H4 (cell line): ENCODE data around the gene SECTM1. TPM values are rescaled to one million over a fixed set of nuclear protein-coding genes. Genes with fewer than 3 reads are reported as not detected.

Source experiments
- DNase-seq: peaks from one replicate; pipeline ENCODE4 v3.0.0-alpha.2; 2015; ENCODE audit warnings: low spot score
- total RNA-seq: library from RNA; depleted of rRNA; stranded (reverse); fragments of >200 nt; shearing (Covaris generic); gene quantifications from 2 replicates; pipeline ENCODE4 v1.2.3, GENCODE V29; 2014

SECTM1 gene
- total RNA-seq, 1 experiment from 2014 or later: 30.1 TPM

- DNase-seq: no peak
These were observed 34.1 kb downstream of the SECTM1 start for GRCh38 chr17:82299452-82299851.

DNA sequence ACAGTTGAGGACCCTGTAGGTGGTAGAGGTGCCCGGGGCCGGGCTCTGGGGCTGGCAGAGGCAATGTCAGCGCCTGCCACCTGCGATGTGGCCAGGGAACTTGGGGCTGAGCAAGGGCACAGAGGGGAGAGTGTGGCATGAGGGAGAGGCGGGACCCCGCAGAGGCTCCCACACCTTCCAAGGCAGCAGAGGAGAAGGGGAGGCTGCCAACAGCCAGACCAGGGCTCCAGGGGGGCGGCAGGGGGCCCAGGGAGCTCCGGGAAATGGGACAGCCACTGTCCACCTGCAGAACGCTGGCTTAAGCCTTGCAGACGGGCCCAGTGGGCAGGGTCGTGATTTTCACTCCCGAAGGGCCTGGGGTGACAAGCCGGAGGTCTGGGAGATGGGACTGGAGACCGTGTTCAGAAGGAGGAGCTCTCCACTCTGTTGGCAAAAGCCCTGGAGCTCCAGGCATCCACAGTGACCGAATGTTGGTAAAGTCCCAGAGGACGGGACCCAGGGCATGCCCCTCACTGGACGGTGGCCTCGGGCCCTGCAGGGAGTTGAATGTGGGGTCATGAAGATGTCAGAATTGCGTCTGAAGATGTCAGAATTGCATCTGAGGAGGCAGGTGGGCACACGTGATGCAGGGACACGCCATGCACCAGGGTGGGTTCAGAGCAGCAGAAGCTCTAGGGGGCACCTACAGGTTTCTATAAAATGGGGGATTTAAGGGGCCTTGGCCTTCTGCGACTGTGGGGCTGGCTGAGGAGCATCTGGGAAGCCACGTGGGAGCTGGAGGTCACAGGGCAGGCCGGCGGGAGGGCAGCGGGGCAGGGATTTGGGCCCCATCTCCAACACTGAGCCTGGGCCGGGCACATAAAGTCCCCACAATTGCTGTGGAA, 34.8 kb downstream of the SECTM1 start:
- DNase-seq: no peak

DNA sequence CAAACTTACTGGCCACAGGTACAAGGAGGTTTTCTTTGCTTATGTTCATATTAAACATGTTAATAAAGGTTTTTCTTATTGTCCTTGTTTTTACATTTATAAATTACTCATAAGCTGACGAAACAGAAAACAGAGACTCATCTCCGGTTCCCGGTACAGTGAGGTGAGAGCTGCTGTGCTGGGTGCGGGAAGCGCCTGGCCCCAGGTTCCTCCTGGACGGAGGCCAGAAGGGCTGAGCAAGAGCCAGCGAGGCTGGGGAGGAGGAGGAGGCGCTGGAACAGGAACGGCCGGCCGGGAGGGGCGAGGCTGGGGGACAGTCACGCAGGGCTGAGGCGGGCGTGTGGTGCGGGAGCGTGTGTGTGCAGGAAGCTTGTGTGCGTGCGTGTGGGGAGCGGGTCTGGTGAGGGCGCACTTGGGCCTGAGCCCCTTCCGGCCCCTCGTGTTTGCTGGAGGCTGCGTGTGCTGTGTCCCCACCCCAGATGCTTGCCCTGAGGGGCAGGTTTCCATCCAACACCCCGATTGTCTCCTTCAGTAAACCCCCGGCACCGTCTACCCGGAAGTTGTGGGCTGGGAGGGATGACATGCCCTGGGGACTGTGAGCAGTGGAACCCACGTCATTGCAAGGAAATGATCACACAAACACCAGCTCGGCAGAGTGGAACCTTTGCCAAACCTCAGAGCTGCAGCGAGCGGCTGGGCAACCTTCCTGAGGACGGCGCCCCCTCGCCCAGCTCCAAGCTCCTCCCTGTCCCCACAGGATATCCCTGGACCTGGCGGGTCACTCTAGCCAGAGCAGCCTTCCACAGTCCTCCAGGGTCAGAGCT, 35.6 kb downstream of the SECTM1 start:
- DNase-seq: peak; percentile 99

GRCh38 chr17:82297280-82297713, 36.3 kb downstream of the SECTM1 start:
- DNase-seq: peak; percentile 95

- no peak for DNase-seq
These were observed 36.9 kb downstream of the SECTM1 start for GRCh38 chr17:82296511-82297279.

GRCh38 chr17:82295472-82295814, 38.1 kb downstream of the SECTM1 start:
- no peak for DNase-seq

GRCh38 chr17:82294064-82294773, 39.3 kb downstream of the SECTM1 start:
- DNase-seq: no peak

DNA sequence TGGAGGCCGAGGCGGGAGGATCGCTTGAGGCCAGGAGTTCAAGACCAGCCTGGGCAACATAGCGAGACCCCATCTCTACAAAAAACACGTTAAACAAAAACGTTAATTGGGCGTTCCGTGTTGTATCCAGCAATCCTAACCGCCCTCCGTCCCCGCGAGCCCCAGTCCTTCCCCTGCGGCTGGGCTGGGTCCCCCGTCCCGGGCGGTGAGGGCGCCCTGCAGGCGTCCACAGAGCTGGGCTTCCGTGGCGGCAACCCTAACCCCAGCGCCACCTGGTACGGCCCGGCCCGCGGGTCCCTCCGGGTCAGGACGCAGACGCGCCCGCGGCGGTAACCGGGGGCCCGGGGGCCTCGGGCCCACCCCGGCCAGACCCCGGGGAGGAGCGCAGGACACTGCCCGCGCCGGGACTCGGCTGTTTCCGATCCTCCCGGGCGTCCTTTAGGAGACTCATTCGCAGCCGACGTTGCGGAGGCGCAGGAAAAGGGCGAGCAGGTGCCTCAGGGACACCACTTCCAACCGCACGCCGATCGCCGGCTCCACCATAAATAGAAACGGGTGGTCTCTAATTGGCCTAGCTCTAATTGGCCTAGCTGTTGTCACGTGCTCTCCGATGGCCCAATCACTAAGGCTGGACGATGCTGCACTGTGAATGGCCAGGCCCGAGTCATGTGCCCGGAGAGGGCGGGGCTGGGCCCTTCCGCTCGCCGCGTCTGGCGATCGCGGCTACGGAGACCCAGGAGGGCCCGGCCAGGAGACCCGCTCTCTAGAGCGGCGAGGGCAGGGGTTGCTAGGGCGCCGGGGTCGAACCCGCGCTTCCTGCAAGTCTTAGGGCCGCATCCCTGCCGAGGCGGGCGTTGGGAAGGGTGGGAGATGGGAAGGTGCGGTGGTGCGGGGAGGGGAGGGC, 41.1 kb downstream of the SECTM1 start:
- peak; percentile 100 for DNase-seq

GRCh38 chr17:82291582-82292250, 41.9 kb downstream of the SECTM1 start:
- no peak for DNase-seq

DNA sequence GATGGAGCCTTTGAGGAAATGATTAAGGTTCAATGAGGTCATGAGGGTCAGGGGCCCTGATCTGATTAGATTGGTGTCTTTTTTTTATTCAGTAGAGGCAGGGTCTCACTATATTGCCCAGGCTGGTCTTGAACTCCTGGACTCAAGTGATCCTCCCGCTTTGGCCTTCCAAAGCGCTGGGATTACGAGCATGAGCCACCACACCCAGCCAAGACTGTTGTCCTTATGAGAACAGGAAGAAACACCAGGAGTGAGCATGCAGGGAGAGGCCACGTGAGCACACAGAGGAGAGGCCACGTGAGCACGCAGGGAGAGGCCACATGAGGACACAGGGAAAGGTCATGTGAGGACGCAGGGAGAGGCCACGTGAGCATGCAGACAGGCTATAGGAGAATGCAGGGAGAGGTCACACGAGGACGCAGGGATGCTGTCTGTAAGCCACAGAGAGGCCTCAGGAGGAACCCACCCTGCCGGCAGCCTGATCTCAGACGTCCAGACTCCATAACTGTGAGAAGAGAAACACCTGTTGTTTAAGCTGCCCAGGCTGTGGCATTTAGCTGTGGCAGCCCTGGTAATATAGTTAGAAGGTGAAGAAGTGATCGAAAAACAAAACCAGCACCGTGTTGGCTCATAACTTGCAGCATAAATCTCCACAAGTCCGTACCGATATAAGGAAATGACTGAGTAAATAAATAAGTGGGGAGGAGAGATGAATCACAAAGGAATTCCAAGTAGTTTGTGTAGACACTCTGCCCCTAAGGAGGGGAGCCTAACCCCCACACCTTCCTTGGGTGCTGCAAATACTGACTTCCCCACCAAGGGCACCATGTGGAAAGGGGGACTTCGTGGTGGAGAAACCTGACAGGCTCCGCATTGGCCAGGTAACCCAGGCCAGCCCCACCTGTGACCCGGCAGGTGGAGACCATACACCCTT, 45.4 kb downstream of the SECTM1 start:
- peak; percentile 100 for DNase-seq

- no peak for DNase-seq
These were observed 46.3 kb downstream of the SECTM1 start for GRCh38 chr17:82287013-82287867.

DNA sequence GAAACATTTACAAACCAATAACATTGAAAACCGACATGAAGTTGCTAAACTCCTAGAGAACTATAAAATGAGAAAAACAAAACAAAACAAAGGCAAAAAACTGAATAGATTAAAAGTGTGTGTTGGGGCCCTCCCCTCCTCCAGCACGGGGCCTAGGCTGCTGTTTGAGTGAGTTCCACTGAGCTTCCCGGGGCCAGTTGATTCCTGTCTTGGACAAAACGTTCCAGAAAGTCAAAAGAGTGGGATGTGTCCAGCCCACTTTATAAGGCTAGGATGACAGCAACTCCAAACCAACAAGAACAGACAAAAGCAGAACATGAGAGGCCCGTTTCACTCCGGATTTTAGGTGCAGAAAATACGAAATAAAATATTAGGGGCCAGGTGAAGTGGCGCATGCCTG, 48.4 kb downstream of the SECTM1 start:
- DNase-seq: no peak

GRCh38 chr17:82283208-82283749, 50.3 kb downstream of the SECTM1 start:
- DNase-seq: peak; percentile 94

DNA sequence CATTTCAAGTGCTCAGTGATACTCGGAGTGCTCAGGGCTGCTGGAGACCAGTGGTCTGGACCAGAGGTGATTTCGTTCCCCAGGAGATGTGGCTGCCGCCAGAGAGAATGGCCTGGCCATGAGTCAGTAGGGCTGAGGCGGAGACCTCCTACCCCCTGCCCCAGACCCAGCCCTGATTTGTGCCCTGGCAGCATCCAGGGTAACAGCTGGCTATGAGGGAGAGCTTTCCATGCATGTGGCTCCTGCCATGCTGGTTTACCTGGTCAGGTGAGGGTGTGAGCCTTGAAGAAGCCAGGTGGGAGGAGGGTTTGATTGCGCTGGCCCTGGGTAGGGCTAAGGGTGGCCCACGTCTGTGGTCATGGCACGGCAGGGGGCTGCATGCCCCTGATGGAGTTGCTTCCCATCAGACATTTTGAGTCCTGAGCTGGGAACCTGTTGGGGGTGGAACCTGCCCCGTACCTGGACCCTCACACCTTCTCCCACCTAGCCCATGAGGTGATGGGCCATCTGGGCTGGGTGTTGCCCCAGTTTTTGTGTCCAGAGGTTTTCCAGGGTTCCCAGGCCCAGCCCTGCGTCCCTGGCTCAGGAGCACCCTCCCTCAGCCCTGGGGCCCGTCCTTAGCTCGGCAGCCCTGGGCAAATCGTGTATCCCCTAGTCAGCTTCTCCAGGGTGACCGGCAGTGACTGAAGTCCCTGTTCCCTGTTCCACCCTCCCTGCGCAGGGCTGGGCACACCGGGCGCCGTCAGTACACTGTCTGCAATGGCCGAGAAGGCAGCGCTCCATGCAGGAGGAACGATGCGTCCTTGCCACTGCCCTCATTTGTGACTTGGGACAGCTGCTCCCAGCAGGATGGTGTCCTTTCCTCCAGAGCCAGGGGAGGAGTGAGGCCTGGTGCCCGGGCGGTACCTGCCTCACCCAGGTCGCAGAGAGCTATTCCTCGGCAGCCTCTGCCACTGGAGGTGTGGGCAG, 51.0 kb downstream of the SECTM1 start:
- no peak for DNase-seq

- DNase-seq: peak; percentile 86
These were observed 51.9 kb downstream of the SECTM1 start for GRCh38 chr17:82281502-82282238.
